ENCODE measurements around the gene ZNF646.
A peak's percentile ranks its signal among the peaks of the same experiment; 100 is the strongest.
"Not testable (repeated sequence)": the region's sequence is repeated elsewhere in the genome, so short reads cannot be mapped to it uniquely, and the experiment has no call there.

Gene ZNF646

DNA sequence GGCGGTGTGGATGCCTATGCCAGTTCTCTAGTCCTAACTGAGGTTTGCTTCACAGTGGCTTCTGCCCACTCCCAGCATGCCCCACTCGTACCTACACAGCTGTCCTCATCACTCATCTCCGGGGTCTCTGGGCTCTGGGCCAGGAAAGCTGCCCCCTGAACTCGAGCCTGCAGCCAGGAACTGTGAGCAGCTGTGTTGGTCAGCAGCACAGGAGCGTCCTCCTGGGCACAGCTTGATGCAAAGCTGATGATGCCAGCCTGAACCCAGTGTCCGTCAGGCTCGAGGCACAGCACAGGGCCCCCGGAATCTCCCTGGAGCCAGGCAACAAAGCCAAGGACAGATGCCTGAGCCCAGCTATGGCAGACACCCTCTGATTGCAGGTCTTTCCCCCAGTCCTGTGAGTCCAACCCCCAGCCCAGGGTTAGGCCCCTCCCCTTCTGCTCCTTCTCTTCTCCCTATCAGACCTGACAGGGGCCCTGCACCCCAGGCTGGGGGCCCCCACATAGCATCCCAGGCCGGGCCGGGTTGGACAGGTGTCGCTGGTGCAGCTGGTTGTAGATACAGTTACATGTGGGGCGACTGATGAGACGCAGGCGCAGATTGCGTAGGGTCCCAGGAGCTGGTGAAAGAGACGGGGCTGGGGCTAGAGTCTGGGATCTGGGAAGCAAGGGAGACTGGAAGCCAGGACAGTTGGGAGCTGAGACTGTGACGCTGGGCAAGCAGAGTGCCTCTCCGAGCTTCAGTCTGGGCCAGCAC is 11.8 kb downstream of the ZNF646 start:
- DNase-seq = no peak

DNA sequence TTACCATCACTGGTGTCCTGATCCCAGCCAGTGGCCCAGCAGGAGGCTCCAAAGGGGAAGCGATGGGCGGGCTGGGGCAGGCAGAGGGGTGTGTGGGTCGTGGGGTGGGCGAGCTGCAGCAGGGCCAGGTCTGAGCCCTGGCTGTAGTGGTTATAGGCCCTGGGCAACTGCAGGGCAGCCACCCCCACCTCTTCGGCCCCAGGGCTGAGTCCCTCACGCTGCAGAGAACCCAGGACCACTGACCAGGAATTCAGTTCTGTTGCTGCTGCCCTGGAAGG is 12.3 kb downstream of the ZNF646 start:
- no peak for DNase-seq

DNA sequence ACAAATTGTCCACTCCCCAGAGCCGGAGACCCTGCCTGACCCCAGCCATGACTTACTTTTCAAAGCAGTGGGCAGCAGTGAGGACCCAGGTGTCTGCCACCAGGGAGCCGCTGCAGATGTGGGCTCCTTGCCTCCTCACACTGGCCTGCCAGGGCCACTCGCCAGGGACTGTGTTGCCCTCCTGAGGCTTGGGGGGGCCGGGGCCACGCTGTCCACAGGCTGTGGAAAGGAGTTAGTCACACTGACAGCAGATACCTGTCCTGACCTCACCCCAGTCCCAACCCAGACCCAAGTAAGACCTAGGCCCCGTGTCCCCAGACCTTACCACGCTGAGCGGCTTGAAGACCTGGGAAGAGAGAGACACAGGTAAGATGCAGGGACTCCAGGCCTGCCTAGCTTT is 13.3 kb downstream of the ZNF646 start:
- no peak for DNase-seq

DNA sequence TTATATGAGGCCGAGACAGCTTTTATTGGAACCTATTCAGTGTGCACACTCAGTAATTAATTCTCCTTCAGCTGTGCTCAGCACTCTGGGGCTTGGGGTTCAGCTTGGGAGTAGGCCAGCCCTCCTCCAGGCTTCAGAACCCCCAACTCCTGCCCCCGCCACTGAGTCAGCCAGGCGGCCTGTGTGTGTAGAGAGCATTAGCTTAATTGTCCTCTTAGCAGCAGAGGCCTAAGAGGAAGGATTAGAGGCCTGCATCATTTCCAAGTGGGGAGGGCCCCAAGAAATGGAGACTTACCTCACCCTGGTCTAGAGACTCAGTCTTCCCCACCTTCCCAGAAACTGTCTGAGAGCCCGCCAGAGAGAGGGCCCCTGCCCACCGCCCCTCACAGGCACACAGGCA is 13.7 kb downstream of the ZNF646 start:
- no peak for DNase-seq

DNA sequence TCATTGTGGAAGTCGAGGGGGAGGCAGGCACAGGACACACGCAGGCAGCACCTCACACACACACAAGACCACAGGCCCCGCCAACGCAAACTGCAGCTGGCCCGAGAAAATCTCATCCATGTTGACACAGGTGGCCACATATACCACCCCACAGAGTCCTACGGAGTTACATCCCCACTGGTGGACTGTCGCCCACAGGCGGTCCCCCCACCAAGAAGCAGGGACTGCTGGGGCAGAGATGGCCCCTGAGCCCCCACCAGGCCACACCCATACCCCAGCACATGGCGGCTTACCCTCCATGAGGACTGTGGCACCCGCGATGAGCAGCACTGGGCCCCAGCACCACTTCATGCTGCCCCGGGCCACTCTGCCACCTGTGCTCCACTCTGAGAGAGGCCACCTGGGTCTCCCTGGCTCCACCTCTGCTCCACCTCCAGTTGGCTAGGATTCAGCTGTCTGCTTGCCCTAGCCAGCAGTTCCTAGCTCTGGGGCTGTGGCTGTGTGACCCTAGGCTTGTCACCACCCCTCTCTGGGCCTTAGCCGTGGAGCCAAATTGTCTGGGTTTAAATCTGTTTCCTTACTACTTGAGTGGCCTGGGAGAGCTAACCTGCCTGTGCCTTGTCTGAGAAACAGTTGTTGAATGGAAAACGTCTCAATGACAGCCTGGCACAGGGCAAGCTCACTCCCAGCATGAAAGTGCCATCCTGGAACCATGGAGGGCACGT is 14.4 kb downstream of the ZNF646 start, which contains the start of gene PRSS53:
PRSS53 (minus strand) TSS at position 485 of the 725 bp plus-strand sequence; CDS start at position 351, 134 bp downstream.
- DNase-seq = no peak

DNA sequence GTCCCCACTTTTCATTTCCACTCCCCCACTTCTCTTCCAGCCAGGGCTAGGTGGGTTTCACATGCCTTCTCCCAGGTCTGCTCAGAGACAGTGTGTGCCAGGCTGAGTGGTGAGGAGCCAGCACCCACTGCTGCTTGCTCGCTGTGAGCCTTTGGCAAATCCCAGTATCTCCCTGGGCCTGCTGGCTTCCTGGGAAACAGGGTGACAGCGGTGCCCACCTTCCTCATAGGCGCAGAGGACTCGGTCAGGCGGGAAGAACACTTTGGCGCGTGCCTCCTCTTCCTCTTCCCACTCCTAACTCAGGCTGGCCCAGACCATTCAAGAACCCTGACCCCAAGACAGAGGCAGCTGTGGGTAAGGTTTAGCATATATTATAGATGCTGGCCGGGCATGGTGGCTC is 15.0 kb downstream of the ZNF646 start:
- no peak for DNase-seq

DNA sequence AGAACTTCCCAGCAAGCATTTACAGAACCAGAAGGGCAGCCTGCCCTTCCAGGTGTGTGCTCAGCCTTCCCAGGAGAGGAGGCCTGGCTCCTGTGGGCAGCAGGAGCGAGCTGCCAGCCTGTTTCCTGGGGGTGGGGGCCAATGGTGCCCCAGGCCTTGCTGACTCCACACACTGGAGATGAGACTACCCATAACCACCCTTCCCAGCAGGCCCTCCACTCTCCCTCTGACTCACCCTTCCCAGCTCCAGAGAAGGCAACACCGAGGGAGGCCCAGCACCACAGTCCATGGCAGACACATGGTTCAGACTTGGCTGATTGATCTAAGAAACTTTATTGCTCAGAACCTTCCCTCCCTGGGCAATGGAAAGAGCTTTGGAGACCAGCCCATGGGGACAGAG is 16.3 kb downstream of the ZNF646 start:
- DNase-seq = no peak

DNA sequence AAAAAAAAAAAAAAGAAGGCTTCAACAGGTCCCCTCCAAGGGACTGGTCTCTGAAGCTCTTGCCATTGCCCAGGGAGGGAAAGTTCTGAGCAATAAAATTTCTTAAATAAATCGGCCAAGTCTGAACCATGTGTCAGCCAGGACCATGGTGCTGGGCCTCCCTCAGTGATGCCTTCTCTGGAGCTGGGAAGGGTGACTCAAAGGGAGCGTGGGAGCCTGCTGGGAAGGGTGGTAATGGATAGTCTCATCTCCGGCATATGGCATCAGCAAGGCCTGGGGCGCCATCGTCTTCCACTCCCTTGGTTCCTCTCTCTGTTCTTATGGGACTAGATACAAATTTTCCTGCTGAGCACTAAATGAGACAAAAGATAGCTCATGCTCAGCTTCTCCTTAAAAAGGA is 18.1 kb downstream of the ZNF646 start:
- no peak for DNase-seq

DNA sequence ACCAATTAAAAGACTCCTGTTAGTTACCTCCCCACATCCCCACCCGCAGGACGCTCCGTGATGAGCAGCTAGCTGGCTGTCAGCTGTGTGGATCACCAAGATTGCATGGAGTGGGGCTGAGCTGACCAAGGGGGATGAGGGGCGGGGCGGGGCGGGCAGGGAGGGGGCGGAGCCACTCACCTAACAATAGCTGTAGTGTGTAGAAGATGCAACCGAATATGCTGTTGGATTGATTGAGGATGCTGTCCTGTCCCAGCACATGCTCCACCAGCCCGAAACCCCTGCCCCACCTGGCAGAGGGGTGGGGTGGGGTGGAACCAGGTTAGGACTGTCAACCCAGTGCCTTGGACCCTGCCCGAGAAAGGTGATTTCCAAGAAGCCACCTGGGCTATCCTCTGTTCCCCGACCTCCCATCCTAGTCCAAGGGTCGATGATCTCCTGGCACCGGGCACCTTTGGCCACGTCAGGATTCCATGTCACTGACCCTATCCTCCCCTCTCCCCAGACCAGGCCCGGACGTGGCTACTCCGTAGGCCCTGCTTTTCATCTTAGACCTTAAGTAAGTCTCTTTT is 19.0 kb downstream of the ZNF646 start:
- DNase-seq = no peak

DNA sequence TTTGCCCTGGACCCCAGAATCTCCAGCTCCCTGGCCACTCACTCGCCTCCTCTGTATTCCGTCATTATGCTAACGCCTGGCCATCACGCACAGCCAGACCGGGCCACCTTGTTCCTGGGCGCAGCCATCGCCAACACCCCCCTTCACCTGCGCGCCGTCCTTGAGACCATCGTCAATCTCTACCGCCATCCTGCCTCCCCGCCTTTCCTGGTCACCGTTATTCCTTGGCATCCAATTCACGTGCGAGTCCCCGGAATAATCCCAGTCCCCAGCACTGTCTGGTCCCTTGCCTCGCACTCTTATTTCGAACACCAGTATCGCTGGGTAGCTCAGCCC is 19.8 kb downstream of the ZNF646 start:
- DNase-seq = no peak

DNA sequence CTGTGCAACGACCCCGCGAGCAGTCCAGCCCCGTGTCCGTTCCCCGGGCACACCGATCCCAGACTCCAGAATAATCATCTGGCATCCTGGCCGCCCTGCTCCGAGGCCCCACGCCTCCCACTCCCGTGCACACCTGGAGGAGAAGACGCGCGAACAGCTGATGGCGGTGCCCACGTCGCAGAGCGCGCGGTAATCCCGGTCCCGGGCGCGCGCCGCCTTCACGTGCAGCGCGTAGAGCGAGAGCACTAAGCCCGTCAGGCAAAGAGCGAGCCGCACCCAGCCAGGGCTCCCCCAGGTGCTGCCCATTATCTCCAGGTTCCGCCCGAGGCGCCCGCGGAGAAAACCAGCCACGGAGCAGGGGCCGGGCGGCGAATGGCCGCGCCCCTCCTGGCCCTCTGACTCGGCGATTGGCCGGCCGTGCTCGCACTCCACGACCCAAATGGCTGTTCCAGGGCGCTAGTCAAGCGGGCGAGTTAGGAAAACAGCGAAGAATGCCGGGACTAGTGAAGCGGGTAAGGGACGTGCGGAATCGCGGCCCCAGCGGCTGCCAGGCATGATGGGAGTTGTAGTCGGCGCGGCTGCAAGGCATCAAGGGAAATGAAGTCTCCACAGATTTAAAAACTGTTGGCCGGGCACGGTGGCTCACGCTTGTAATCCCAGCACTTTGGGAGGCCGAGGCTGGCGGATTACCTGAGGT is 20.4 kb downstream of the ZNF646 start, which contains the start of gene VKORC1:
VKORC1 (minus strand) TSS at position 374 of the 697 bp plus-strand sequence; CDS start at position 306, 68 bp downstream.
- peak; percentile 80 for DNase-seq

DNA sequence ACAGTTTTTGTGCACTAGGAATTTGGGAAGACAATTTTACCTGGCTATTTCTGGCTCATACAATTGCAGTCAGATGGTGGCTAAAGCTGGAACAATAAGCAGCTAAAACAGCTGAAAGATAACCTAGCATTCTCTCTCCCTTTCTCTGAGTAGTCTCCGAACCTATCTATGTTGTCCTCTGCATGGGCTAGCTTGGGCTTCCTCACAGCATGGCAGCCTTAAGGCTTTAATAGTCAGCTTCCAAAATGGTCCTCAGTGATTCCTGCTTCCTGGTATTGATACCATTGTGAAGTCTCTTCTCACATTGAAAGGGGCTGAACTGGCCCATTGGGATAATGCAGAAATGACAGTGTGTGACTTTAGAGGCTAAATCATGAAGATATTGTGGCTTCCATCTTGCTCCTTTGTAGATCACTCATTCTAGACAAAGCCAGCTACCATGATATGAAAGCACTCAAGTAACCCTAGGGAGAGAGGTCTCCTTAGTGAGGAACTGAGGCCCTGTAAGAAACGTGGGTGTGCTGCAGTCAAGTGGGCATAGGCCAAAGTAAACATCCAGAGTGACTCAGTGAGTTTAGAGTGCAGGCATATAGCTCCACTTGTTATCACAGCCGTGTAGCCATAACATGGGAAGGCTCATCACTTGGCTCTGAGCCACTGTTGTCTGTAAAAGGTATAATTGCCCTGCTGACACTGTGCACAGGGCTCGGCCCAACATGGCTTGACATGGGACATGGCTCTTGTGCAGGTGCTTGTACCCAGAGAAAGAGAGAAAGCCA is 25.8 kb downstream of the ZNF646 start:
- no peak for DNase-seq

DNA sequence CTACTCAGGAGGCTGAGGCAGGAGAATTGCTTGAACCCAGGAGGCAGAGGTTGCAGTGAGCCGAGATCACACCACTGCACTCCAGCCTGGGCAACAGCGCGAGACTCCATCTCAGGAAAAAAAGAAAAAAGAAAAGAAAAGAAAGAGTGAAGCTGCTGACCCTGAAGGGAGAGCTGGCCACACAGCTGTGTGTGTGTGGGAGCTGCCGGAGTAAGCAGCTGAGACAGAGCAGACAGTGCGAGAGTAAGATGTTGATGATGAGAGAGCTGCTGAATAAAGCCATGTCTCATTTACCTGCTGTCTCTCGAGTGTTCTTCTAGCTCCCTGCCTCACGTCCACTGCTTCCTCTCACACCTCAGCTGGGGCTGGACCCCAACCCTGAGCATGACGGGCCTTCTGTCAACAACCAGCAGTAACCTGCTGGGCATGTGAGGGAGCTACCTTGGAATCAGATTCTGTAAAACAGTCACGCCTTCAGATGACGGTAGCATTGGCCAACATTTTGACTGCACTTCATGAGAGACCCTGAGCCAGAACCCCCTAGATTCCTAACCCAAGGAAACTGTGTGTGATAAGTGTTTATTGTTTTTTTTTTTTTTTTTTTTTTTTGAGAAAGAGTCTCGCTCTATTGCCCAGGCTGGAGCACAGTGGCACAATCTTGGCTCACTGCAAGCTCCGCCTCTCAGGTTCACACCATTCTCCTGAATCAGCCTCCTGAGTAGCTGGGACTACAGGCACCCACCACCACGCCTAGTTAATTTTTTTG is 26.8 kb downstream of the ZNF646 start:
- DNase-seq = not testable (repeated sequence)

DNA sequence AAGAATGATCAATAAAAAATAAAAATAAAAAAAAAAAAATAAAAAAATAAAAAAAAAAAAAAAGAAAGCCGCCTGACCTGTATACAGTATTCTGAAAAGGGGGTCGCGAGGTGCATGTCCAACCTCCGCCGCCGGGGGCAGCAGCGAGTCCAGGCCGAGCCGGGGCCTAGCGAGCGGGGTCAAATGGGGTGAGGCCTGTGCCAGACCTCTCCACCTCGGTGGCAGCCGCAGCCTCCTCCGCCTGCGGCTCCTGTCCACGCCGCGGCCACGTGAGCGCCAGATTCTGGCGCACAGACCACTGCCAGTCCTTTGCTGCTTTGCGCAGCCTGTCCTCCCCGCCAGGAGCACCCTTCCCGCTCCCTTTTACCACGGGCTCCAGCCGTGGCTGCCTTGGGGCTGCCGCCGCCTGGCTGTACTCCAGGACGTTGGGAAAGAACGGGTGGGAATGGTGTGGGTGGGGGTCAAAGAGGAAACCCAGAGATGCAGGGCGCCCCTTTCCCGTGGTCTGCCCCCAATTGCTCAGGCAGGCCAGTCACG is 31.5 kb downstream of the ZNF646 start:
- peak; percentile 41 for DNase-seq

DNA sequence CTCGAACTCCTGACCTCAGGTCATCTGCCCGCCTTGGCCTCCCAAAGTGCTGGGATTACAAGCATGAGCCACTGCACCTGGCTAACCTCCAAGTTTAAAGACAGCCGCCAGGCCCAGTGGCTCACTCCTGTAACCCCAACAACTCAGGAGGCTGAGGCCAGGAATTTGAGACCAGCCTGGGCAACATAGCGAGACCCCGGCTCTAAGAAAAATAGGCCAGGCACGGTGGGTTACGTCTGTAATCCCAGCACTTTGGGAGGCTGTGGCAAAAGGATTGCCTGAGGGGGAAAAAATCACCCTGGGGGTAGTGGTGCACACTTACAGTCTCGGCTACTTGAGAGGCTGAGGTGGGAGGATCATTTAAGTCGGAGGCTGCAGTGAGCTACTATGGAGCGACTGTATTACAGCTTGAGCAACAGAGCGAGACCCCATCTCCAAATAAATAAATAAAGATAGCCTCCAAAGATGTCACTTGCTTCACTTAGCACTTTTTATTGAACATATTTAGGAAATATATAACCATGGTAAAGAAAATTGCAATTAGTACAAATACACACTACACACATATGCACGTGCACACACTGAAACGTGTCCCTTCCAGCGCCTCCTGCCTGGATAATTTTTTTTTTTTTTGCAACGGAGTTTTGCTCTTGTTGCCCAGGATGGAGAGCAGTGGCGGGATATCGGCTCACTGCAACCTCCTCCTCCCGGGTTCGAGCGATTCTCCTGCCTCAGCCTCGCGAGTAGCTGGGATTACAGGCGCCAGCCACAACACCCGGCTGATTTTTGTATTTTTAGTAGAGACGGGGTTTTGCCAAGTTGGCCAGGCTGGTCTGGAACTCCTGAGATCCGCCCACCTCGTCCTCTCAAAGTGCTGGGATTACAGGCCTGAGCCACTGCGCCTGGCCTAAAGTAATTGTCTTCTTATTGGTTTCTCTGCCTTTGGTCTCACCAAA is 32.6 kb downstream of the ZNF646 start:
- no peak for DNase-seq

DNA sequence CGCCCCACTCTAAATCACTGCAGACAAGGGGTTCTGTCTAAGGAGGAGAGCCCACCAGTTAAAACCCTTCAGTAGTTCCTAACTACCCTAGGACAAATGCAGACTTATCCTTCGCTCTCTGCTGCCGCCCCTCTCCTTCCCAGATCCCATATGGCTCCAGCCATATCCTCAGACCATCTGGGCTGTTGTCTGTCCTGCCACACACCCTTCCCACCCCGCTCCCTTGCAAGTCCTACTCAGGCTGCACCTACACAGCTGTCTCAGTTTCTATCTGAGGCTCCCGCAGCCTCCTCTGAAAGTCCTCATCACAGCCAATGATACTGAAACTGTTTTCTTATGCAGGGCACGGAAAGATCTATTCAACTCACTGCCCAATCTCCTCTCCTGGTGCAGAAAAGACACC is 33.2 kb downstream of the ZNF646 start:
- DNase-seq = no peak

DNA sequence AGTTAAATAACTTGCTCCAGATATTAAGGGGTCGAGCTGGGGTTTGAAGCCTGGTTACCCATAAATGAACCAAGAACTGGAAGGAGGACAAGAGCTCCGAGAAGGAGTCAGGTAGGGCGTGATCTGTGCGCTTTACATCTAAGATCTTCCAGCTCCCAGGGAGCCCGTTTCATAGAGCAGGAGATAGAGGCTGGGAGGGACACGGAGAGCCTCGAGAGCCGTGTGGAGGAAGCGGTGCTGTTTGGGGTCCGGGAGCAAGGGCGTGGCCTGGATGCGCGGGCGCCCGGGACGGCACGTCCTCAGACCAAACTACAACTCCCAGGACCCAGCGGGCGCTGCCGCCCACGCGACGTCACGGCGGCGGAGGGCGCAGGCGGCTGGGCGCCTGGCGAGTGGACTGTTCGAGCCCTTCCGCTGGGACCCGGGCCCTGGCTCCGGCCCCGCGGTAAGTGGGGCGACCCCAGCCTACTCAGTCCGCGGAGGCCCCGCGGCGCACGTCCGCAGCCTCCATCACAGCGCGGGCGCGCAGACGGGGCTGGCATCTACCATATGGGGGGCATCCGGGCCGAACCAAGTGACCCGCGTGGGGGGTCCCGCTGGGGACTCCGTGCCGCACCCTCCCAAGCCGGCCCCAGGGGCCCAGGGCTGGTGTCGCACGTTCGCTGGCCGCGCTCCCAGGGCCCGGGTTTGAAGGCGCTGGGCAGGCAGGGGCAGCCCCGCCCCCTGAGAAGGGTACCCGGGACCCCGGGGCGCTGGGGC is 34.0 kb downstream of the ZNF646 start, which contains the start of gene BCKDK:
BCKDK (plus strand) TSS at position 352 of the 759 bp plus-strand sequence. CDS start 838 bp downstream, outside the sequence.
- peak; percentile 15 for DNase-seq

DNA sequence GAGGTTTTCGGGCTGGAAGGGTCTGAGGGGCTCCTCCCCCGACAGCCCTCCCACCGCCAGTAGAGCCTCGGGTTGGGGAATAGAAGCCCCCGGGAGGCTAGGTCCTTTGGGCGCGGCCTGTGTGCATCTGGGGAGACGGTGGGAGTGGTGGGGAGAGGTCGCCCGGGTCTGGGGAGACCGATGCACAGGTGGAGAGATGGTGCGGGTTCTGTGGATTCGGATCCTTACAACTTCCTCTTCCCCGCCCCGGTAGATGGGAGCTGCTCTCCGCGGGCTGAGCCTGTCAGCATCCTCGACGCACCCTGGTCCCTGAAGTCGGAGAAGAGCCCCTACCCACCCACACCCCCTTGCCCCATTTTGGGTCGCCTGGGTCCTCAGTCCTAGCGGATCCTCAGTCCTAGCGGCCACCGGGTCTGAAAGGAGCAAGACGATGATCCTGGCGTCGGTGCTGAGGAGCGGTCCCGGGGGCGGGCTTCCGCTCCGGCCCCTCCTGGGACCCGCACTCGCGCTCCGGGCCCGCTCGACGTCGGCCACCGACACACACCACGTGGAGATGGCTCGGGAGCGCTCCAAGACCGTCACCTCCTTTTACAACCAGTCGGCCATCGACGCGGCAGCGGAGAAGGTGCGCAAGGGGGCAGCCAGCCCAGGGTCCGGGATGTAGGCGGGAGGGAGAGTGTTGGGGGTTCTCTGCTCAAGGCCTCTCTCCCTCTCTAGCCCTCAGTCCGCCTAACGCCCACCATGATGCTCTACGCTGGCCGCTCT is 34.8 kb downstream of the ZNF646 start:
- no peak for DNase-seq

DNA sequence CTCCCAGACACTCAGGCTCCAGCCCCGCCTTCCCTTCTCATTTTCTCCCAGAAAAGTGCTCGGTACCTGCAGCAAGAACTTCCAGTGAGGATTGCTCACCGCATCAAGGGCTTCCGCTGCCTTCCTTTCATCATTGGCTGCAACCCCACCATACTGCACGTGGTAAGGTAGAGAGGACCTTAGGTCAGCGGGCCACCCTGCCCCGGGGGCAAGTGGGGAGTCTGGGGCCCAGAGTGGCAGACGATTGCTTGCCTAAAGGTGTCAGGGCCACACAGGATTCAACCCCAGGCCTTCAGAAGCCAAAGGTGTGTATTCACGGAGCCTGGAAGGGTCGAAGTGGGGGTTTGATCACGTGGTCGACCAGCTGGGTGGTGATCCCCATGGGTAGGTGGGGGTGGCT is 35.4 kb downstream of the ZNF646 start:
- DNase-seq = no peak
